Ectodermal cell (in vitro differentiated cells): Measurements from ENCODE around the gene ANOS1.
"Not testable (repeated sequence)": the region's sequence is repeated elsewhere in the genome, so short reads cannot be mapped to it uniquely, and the experiment has no call there.

Source experiments
- H3K27ac ChIP-seq: 2 replicates; pipeline ENCODE4 v1.7.0; 2013; ENCODE audit warnings: mild to moderate bottlenecking, low read depth, low read length; ENCODE audit not compliant: insufficient read depth, poor library complexity, severe bottlenecking
- H3K27me3 ChIP-seq: 2 replicates; pipeline ENCODE4 v1.7.0; 2013; ENCODE audit warnings: mild to moderate bottlenecking, low read length; ENCODE audit not compliant: insufficient read depth, control insufficient read depth, poor library complexity, severe bottlenecking
- H3K36me3 ChIP-seq: one replicate; pipeline ENCODE4 v1.7.0; 2013; ENCODE audit warnings: low read length; ENCODE audit not compliant: control insufficient read depth, insufficient read depth
- H3K4me1 ChIP-seq: one replicate; pipeline ENCODE4 v1.7.0; 2013; ENCODE audit warnings: low read length; ENCODE audit not compliant: control insufficient read depth, insufficient read depth
- H3K4me3 ChIP-seq: 2 replicates; pipeline ENCODE4 v1.7.0; 2013; ENCODE audit warnings: low read depth, low read length, control low read depth; ENCODE audit not compliant: insufficient read depth
- H3K9me3 ChIP-seq: 2 replicates; pipeline ENCODE4 v1.7.0; 2013; ENCODE audit warnings: mild to moderate bottlenecking, low read length, moderate library complexity; ENCODE audit not compliant: control insufficient read depth
- WGBS, 2 experiments: methylation state at CpG; one replicate each; pipeline ENCODE4 v1.1.7; 2013; ENCODE audit warnings: missing lambda C conversion rate in 2 of 2; 5-methylcytosine and 5-hydroxymethylcytosine counted together

Gene ANOS1

GRCh38 chrX:8548446-8548845 lies 183.5 kb downstream of the ANOS1 start:
- H3K27ac ChIP-seq = no peak overlapping the region
- 88% methylated on average over 1 of the region's 1 CpG; no CpG with 5 or more reads in 1 of the 2 experiments for WGBS, 2 experiments
- no peaks in the 10 kb centered on the region for H3K4me1 ChIP-seq
- no peaks in the 10 kb centered on the region for H3K27me3 ChIP-seq
- no peaks in the 10 kb centered on the region for H3K9me3 ChIP-seq
- no peak overlapping the region for H3K4me3 ChIP-seq
- H3K36me3 ChIP-seq = no peaks in the 10 kb centered on the region

DNA sequence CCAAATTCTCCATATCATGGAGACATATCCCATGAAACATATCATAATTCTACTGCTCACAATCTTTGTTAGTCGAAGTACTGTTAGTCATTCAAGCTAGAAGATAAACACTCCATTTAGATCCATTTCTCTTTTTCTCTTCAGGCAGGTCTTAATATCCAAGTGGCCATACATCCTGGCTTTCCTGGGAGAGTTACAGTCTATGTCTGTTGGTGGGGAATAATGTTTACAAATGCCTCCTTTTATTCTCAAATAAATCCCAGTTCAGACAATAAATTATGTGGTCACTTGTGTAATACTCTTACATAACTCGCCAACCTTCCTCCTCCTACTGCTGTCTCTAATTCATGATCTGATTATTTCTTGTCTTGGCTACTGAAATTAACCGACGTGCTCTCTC lies 185.2 kb downstream of the ANOS1 start:
- Histone ChIP-seq H3K36me3 (no peaks in the 10 kb centered on the region), H3K4me3 (no peak overlapping the region), H3K27me3 (no peaks in the 10 kb centered on the region), H3K9me3 (no peaks in the 10 kb centered on the region), H3K4me1 (no peaks in the 10 kb centered on the region), H3K27ac (no peak overlapping the region)
- 88 to 95% methylated on average over 4 of the region's 4 CpGs for WGBS, 2 experiments

- H3K9me3 ChIP-seq = no peaks in the 10 kb centered on the region
- no peak overlapping the region for H3K27ac ChIP-seq
- no peaks in the 10 kb centered on the region for H3K4me1 ChIP-seq
- no peaks in the 10 kb centered on the region for H3K36me3 ChIP-seq
- no peaks in the 10 kb centered on the region for H3K27me3 ChIP-seq
- WGBS, 2 experiments = 77 to 100% methylated on average over 1 to 2 of the region's 2 CpGs
- no peak overlapping the region for H3K4me3 ChIP-seq
Measured at GRCh38 chrX:8520791-8521190, 211.1 kb downstream of the ANOS1 start.

GRCh38 chrX:8520178-8520577 lies 211.8 kb downstream of the ANOS1 start:
- Histone ChIP-seq H3K4me1 (no peaks in the 10 kb centered on the region), H3K27ac (no peak overlapping the region), H3K36me3 (no peaks in the 10 kb centered on the region), H3K27me3 (no peaks in the 10 kb centered on the region), H3K9me3 (no peaks in the 10 kb centered on the region), H3K4me3 (no peak overlapping the region)
- WGBS, 2 experiments = 90 to 95% methylated on average over 3 of the region's 3 CpGs

DNA sequence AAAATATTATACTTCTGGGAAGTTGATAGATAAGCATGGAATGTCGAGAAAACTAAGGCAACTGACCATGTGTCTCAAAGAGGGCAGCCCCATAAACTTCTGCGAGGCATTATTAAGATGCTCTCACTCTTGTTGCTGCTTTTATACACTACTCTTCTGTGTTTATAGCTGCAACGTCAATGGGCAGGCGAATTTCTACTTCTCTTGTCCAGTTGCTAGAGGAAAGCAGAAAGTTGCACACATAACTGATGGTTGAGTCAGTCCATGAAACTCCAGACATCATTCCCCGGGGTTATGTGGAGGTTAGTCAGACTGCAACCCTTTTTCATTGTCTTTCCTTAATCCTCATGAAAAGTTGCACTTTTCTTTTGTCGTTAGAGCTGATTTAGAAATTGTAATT lies 227.5 kb downstream of the ANOS1 start:
- Histone ChIP-seq H3K27me3 (no peaks in the 10 kb centered on the region), H3K9me3 (no peaks in the 10 kb centered on the region), H3K36me3 (no peaks in the 10 kb centered on the region), H3K27ac (no peak overlapping the region), H3K4me1 (no peaks in the 10 kb centered on the region), H3K4me3 (no peak overlapping the region)
- 95 to 98% methylated on average over 5 of the region's 6 CpGs for WGBS, 2 experiments

DNA sequence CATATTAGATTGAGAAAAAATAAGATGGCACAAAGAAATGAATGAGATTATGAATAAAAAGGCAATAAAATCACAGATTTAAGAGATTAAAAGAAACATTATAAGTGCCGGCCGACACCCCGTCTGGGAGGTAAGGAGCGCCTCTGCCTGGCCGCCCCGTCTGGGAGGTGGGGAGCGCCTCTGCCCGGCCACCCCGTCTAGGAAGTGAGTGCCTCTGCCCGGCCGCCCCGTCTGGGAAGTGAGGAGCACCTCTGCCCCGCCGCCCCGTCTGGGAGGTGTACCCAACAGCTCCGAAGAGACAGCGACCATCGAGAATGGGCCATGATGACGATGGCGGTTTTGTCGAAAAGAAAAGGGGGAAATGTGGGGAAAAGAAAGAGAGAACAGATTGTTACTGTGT lies 229.8 kb downstream of the ANOS1 start:
- 96 to 97% methylated on average over 21 of the region's 21 CpGs for WGBS, 2 experiments
- H3K27ac ChIP-seq, H3K4me3 ChIP-seq, H3K4me1 ChIP-seq, H3K27me3 ChIP-seq, H3K9me3 ChIP-seq, H3K36me3 ChIP-seq: not testable (repeated sequence)

DNA sequence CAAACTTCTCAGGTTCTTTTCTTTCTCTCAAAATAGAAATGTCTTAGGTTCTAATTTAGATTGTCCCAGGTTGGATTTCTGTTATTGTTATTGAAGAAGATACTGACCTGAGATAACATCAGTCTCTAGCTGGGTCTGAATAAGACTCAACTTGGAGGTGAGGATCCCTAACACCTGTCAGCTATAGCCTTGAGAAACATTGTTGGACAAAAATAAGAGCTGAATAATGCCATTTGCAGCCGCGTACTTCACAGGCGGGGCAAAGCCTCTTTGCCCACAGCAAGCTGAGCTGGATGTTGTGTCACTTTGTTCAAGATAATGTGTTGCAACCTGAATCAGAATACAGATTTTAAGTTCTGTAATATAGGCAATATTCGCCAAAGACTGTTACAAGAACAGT lies 231.7 kb downstream of the ANOS1 start:
- Histone ChIP-seq H3K27me3 (no peaks in the 10 kb centered on the region), H3K36me3 (no peaks in the 10 kb centered on the region), H3K27ac (no peak overlapping the region), H3K9me3 (no peaks in the 10 kb centered on the region), H3K4me3 (no peak overlapping the region), H3K4me1 (no peaks in the 10 kb centered on the region)
- 98 to 99% methylated on average over 3 of the region's 4 CpGs for WGBS, 2 experiments

DNA sequence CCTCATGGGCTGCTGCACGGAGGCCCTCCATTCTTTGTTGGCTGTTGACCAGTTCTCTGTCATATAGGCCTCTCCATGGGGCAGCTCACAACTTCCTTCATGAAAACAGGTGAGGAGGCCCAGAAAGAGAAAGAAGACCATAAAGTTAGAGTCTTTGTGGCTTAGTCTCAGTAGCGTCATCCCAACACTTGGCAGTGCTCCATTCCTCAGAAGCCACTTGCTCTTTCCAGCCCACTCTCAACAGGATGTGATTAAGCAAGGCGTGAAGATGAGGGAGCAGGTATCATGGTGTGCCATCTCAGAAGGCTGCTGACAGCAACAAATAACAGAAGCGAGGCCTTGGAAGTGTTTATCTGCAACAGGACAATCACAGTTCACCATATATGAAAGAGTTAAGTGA lies 236.9 kb downstream of the ANOS1 start:
- H3K4me3 ChIP-seq, H3K9me3 ChIP-seq, H3K27me3 ChIP-seq, H3K27ac ChIP-seq, H3K36me3 ChIP-seq, H3K4me1 ChIP-seq: not testable (repeated sequence)
- 95 to 96% methylated on average over 3 to 4 of the region's 4 CpGs for WGBS, 2 experiments

GRCh38 chrX:8484360-8484949 lies 247.5 kb downstream of the ANOS1 start:
- Histone ChIP-seq H3K27ac (no peak overlapping the region), H3K4me1 (no peaks in the 10 kb centered on the region), H3K4me3 (no peak overlapping the region), H3K9me3 (no peaks in the 10 kb centered on the region), H3K27me3 (no peaks in the 10 kb centered on the region), H3K36me3 (no peaks in the 10 kb centered on the region)
- WGBS, 2 experiments = 84 to 88% methylated on average over 6 to 8 of the region's 8 CpGs
